ELR (cell line): ENCODE measurements around the gene LTBR.
A peak's percentile ranks its signal among the peaks of the same experiment; 100 is the strongest.

Experiments
- DNase-seq: peaks from one replicate; pipeline ENCODE4 v3.0.0-alpha.2; 2015; ENCODE audit warnings: low read depth

The LTBR gene

GRCh38 chr12:6384499-6385436 is 806 bp downstream of the LTBR start:
- DNase-seq: peak; percentile 42

GRCh38 chr12:6386038-6386437 is 2.1 kb downstream of the LTBR start:
- DNase-seq: no peak

GRCh38 chr12:6386491-6386890 is 2.5 kb downstream of the LTBR start:
- no peak for DNase-seq

- no peak for DNase-seq
Measured at GRCh38 chr12:6387541-6387940, 3.6 kb downstream of the LTBR start.

- DNase-seq: no peak
Measured at GRCh38 chr12:6390084-6390799, 6.3 kb downstream of the LTBR start.

- DNase-seq: no peak
Measured at GRCh38 chr12:6391013-6391412, 7.1 kb downstream of the LTBR start.

GRCh38 chr12:6392504-6392903 is 8.5 kb downstream of the LTBR start:
- DNase-seq: no peak

- no peak for DNase-seq
Measured at GRCh38 chr12:6393109-6393508, 9.1 kb downstream of the LTBR start.

- no peak for DNase-seq
Measured at GRCh38 chr12:6394398-6394797, 10.4 kb downstream of the LTBR start.

- DNase-seq: no peak
Measured at GRCh38 chr12:6396031-6396430, 12.1 kb downstream of the LTBR start.

GRCh38 chr12:6399884-6400644 is 16.1 kb downstream of the LTBR start:
- DNase-seq: no peak

- DNase-seq: no peak
Measured at GRCh38 chr12:6404390-6404789, 20.4 kb downstream of the LTBR start.

GRCh38 chr12:6405963-6406362 is 22.0 kb downstream of the LTBR start:
- DNase-seq: no peak

GRCh38 chr12:6407236-6407954 is 23.4 kb downstream of the LTBR start:
- DNase-seq: no peak

- no peak for DNase-seq
Measured at GRCh38 chr12:6416596-6416995, 32.6 kb downstream of the LTBR start.

- DNase-seq: no peak
Measured at GRCh38 chr12:6418796-6419195, 34.8 kb downstream of the LTBR start.

- no peak for DNase-seq
Measured at GRCh38 chr12:6420364-6420763, 36.4 kb downstream of the LTBR start.

GRCh38 chr12:6423267-6424007 is 39.5 kb downstream of the LTBR start:
- DNase-seq: peak; percentile 95

GRCh38 chr12:6424008-6424347 is 40.0 kb downstream of the LTBR start:
- no peak for DNase-seq

- DNase-seq: no peak
Measured at GRCh38 chr12:6424866-6425265, 40.9 kb downstream of the LTBR start.
